ENCODE results near the gene LCAT. TPM values are rescaled to one million over a fixed set of nuclear protein-coding genes. Genes with fewer than 3 reads are reported as not detected.
"Not testable (repeated sequence)": the region's sequence is repeated elsewhere in the genome, so short reads cannot be mapped to it uniquely, and the experiment has no call there.

The LCAT gene
- total RNA-seq, 1 donor from 2014 or later = 20.3 TPM

DNA sequence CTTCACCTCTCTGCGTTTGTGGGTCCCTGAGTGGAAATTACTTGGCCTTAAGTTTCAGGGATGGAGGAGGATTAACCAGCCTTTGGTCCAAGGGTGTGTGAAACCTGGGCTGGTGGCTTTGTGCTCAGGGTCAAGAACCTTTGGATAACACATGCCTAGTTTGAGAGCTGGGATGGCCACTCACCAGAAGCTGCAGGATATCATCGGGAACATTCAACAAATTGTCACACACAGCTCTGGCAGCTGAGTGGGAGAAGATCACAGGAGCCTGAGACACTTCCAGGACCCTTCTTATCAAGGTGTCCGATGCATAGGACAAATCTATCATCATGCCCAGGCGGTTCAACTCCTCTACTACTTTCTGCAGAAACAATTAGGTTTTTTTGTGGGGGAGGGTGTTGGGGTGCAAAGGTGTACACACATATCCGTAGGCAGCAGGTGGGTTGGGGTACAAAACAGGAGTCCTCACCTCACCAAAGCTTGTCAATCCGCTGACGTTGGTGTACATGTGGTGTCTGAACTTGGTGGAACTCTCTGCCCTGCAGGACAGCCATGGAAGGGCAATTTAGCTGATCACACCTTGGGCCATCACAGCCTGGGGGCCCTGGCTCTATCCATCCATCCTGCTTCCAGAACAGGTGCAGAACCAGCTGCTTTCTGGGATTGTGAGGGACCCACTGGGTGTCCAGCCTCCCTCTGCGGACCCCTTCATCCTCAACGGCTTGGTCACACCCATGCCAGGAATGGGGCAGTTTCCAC is 33.7 kb upstream of the LCAT start:
- Mint-ChIP-seq H3K4me3 (no peak overlapping the region), H3K9me3 (no peaks in the 10 kb centered on the region), H3K27me3 (ENCODE audit: insufficient read depth) (no peaks in the 10 kb centered on the region), H3K4me1 (ENCODE audit: low read depth) (no peaks in the 10 kb centered on the region), H3K36me3 (ENCODE audit: low read depth) (no peaks in the 10 kb centered on the region), H3K27ac (no peak overlapping the region)
- intact Hi-C loops (cut with micrococcal nuclease) = no loop called here
- DNase-seq (ENCODE audit: low spot score) = no peak

DNA sequence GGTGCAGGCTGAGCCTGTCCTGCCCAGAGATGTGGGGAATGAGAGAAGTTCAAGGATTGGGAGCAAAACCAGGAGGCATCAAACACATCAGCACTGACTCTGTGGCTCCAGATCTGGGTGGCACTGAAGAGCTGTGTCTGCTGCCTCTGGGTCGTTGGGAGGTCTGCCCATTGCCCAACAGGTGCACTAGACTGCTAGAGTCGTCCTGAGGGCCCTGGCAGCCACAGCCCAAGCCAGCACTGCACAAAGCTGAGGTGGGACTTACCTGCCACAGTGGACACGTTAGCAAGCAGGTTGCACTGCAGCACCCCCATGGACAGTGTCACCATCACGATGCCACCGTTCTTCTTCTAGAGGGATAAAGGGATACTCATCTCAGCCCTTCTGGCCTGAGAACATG is 33.1 kb upstream of the LCAT start:
- no peak overlapping the region for H3K27ac Mint-ChIP-seq
- intact Hi-C loops (cut with micrococcal nuclease) = no loop called here
- no peaks in the 10 kb centered on the region for H3K4me1 Mint-ChIP-seq (ENCODE audit: low read depth)
- no peaks in the 10 kb centered on the region for H3K36me3 Mint-ChIP-seq (ENCODE audit: low read depth)
- H3K4me3 Mint-ChIP-seq = no peak overlapping the region
- DNase-seq (ENCODE audit: low spot score) = no peak
- no peaks in the 10 kb centered on the region for H3K9me3 Mint-ChIP-seq
- no peaks in the 10 kb centered on the region for H3K27me3 Mint-ChIP-seq (ENCODE audit: insufficient read depth)

DNA sequence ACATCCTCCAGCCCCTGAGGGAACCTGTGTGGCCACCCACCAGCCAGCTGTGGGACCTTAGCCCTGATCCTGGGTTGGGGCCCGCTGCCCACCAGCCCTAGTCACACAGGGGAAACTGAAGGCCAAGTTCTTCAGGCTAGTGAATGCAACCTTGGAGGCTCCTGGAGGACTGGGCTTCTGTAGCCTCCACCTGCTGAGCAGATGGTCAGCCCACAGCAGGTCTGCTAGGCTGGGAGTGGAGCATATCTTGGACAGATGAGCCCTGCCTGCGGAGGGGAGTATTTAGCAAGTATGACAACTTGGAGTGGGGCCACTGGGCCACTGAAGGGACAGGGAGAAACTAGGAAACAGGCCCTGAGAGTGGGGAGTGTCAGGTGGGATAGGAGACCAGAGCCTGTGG is 32.3 kb upstream of the LCAT start:
- no peaks in the 10 kb centered on the region for H3K27me3 Mint-ChIP-seq (ENCODE audit: insufficient read depth)

DNA sequence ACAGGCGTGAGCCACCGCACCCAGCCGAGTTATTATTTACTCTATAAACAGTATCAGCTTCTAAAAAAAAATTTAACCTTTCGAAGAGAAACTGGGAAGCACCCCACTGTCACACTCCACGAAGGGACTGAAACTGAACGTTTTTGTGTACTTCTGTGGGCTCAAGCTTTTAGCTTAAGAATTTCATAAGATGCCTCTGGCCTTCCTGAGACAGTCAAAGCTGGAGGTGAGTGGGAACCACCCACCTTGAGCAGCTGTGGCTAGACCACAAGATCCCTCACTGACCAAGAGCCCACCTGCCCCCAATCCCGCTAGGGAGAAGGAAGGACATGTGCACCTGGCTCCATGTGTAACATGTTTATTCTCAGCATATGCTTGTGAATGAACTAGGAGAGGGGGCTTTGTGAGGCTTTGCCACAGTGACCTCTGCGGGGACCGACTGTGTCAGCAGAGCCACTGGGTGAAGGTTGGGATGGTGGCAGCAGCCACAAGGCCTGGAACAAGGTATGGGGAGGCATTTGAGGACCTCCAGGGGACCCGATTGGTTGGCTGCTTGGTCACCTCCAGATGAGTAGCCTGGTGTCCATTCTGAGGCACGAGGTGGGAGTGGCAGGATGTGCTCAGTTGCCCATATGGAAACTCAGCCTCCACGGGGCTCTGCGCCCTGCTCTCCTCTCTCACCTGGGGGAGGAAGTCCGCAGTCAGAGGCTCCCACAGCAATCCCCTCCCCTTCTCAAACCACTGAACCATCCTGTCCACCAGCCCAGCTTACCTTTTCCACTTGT is 31.6 kb upstream of the LCAT start:
- H3K36me3 Mint-ChIP-seq (ENCODE audit: low read depth) = no peaks in the 10 kb centered on the region
- no peak overlapping the region for H3K4me3 Mint-ChIP-seq
- no peaks in the 10 kb centered on the region for H3K4me1 Mint-ChIP-seq (ENCODE audit: low read depth)
- intact Hi-C loops (cut with micrococcal nuclease) = no loop called here
- no peaks in the 10 kb centered on the region for H3K9me3 Mint-ChIP-seq
- no peak for DNase-seq (ENCODE audit: low spot score)
- no peaks in the 10 kb centered on the region for H3K27me3 Mint-ChIP-seq (ENCODE audit: insufficient read depth)
- no peak overlapping the region for H3K27ac Mint-ChIP-seq

More for the DNA sequence above, 32.3 kb upstream of the LCAT start:
- no peaks in the 10 kb centered on the region for H3K9me3 Mint-ChIP-seq
- DNase-seq (ENCODE audit: low spot score) = no peak
- H3K4me3 Mint-ChIP-seq = no peak overlapping the region
- H3K36me3 Mint-ChIP-seq (ENCODE audit: low read depth) = no peaks in the 10 kb centered on the region
- no peaks in the 10 kb centered on the region for H3K4me1 Mint-ChIP-seq (ENCODE audit: low read depth)
- intact Hi-C loops (cut with micrococcal nuclease) = no loop called here
- no peak overlapping the region for H3K27ac Mint-ChIP-seq

DNA sequence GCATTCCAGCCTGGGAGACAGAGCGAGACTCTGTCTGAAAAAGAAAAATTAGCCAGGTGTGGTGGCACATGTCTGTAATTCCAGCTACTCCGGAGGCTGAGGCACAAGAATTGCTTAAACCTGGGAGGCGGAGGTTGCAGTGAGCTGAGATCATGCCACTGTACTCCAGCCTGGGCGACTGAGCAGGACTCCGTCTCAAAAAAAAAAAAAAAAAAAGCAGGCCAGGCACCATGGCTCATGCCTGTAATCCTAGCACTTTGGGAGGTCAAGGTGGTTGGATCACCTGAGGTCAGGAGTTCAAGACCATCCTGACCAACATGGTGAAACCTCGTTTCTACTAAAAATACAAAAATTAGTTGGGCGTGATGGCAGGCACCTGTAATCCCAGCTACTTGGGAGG is 28.4 kb upstream of the LCAT start:
- H3K4me1 Mint-ChIP-seq (ENCODE audit: low read depth) = peaks cover 18% of the 10 kb centered on the region
- H3K36me3 Mint-ChIP-seq (ENCODE audit: low read depth); H3K9me3 Mint-ChIP-seq; H3K4me3 Mint-ChIP-seq; intact Hi-C loops (cut with micrococcal nuclease); H3K27me3 Mint-ChIP-seq (ENCODE audit: insufficient read depth); DNase-seq (ENCODE audit: low spot score); H3K27ac Mint-ChIP-seq: not testable (repeated sequence)

DNA sequence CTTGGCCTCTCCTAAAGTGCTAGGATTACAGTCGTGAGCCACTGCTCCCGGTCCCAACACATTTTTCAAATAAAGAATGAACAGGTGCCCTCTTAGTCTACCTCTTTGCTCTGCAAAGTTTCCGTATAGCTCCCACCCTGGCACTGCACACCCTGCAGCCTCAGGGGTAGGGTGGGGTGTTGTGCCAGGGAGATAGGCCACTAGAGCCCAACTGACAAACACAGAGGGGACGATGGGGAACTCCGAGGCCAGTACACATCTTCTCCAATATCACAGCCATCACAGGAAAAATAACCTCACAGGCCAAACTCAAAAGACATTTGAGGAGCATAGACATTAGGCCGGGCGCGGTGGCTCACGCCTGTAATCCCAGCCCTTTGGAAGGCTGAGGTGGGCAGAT is 27.2 kb upstream of the LCAT start:
- DNase-seq (ENCODE audit: low spot score) = no peak
- intact Hi-C loops (cut with micrococcal nuclease) = no loop called here
- no peak overlapping the region for H3K27ac Mint-ChIP-seq
- no peaks in the 10 kb centered on the region for H3K27me3 Mint-ChIP-seq (ENCODE audit: insufficient read depth)
- no peaks in the 10 kb centered on the region for H3K9me3 Mint-ChIP-seq
- peak overlapping the region; percentile 30 for H3K4me3 Mint-ChIP-seq
- H3K4me1 Mint-ChIP-seq (ENCODE audit: low read depth) = peaks cover 29% of the 10 kb centered on the region
- H3K36me3 Mint-ChIP-seq (ENCODE audit: low read depth) = peaks cover 1% of the 10 kb centered on the region

DNA sequence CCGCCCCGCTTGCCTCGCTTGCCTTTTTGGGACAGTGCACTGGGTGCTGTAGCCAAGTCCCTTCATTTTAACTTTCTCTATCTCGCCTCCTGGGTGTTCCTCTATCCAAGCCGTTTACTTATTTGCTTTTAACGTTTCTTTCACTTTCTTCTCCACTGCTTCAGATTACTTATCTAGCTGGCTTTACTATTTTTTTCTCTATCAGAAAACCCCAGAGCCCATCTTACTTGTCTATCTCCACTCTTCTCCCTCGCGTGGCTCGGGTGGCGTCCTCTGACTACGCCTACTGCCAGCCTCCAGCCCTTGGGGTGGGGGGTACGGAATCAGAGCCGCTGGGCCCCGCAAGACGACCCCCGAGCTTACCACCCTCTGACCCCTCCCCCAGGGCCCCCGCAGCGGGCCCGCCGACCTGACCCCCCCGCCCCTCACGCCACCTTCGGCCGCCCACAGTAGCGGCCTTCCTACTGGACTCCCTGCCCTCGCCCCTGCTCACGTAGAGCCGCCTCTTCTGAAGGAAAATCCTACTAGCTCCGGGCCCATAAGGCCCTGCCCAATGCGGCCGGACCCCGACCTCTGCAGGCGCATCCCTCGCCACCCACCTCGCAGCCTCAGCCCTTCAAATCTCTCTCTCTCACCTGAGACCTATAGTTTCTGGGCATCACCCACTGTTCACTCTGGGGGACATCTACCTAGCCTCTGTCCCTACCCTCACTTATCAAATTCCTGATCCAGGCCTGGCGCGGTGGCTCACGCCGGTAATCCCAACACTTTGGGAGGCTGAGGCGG is 25.5 kb upstream of the LCAT start:
- H3K4me1 Mint-ChIP-seq (ENCODE audit: low read depth) = peaks cover 40% of the 10 kb centered on the region
- peak overlapping the region; percentile 91 for H3K27ac Mint-ChIP-seq
- DNase-seq (ENCODE audit: low spot score) = no peak
- peaks cover 1% of the 10 kb centered on the region for H3K36me3 Mint-ChIP-seq (ENCODE audit: low read depth)
- no peaks in the 10 kb centered on the region for H3K27me3 Mint-ChIP-seq (ENCODE audit: insufficient read depth)
- H3K9me3 Mint-ChIP-seq = no peaks in the 10 kb centered on the region
- intact Hi-C loops (cut with micrococcal nuclease) = loop anchor here (2.0 kb wide), 2 partner anchors 163 to 251 kb away; partner anchors contain the start of genes GFOD2, RANBP10 and TSNAXIP1
- peak overlapping the region; percentile 82 for H3K4me3 Mint-ChIP-seq

DNA sequence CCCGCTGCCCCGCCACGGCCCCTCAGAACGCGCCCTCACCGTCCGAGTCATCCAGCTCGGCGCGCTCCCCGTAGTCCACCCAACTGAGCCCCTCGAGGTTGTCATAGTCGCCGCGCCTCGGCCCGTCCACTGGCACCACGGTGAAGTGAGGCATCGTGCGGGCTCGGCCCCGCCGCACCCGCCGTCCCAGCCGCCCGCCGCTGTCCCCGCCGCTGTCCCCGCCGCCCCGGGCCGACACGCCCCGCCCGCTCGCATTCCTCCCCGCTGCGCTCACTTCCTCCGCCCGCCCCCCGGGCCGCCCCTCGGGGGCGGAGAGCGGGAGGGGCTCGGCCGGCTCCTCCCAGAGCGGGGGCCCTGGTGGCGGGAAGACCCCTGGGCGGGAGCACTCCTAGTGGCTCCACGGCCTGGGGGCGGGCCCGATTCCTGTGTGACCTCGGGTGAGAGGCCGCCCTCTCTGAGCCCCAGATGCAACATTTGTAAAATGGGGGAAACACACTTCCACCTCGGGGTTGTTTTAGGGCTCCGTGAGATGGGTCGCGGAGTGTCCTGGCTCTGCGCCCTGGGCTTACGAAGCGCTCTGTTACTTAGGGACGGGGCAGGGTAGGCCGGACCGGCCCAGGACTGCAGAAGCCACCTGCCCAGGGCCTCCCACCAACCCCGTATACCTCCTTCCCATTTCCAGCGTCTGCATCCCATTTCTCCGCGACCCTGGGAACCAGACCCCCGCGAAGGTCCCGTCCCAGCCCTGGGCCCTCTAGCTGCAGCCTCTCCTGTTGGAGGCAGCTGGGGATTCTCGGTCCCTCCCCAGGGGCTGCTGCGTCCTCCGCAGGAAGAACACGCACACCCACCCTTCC is 24.7 kb upstream of the LCAT start, which contains the start of gene SLC12A4:
Gene SLC12A4, minus strand, starts transcription at position 238 of the 854 bp plus-strand sequence. Its CDS starts 84 bp downstream, at position 154.
- Mint-ChIP-seq H3K9me3 (no peaks in the 10 kb centered on the region), H3K36me3 (ENCODE audit: low read depth) (peaks cover 1% of the 10 kb centered on the region), H3K4me3 (peak within 1 kb of the TSS; percentile 99), H3K4me1 (ENCODE audit: low read depth) (peaks cover 40% of the 10 kb centered on the region), H3K27me3 (ENCODE audit: insufficient read depth) (no peaks in the 10 kb centered on the region), H3K27ac (peak within 1 kb of the TSS; percentile 96)
- DNase-seq (ENCODE audit: low spot score) = peak; percentile 89
- intact Hi-C loops (cut with micrococcal nuclease) = loop anchor here (1.0 to 2.0 kb wide), 10 partner anchors 16 to 250 kb away; partner anchors contain the start of genes DDX28, DUS2, EDC4 and GFOD2

DNA sequence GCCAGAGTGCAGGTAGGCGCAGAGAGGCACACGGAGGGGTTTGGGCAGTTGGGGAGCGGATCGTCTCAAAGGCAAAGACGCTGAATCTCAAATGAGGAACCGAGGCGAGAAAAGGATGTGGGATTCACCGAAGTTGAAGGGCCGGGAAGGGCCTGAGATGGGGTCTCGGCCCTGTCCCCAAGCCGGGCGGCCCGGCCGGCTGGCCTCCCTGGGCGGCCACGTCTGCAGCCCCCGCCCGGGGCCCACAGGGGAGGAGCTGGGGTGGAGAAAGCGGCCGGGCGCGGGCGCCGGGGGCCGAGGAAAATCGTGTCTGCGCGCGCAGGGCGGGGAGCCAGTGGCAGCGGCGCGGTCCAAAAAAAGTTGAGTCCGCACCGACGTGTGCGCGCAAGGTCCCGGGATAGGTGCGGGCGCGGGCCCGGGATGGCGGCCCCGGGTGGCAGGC is 24.1 kb upstream of the LCAT start:
- peak overlapping the region; percentile 99 for H3K4me3 Mint-ChIP-seq
- H3K36me3 Mint-ChIP-seq (ENCODE audit: low read depth) = peaks cover 1% of the 10 kb centered on the region
- DNase-seq (ENCODE audit: low spot score) = peak; percentile 33
- no peaks in the 10 kb centered on the region for H3K27me3 Mint-ChIP-seq (ENCODE audit: insufficient read depth)
- intact Hi-C loops (cut with micrococcal nuclease) = loop anchor here (1.0 to 2.0 kb wide), 10 partner anchors 16 to 249 kb away; partner anchors contain the start of genes DDX28, DUS2, EDC4 and GFOD2
- H3K9me3 Mint-ChIP-seq = no peaks in the 10 kb centered on the region
- peak overlapping the region; percentile 96 for H3K27ac Mint-ChIP-seq
- H3K4me1 Mint-ChIP-seq (ENCODE audit: low read depth) = peaks cover 41% of the 10 kb centered on the region

DNA sequence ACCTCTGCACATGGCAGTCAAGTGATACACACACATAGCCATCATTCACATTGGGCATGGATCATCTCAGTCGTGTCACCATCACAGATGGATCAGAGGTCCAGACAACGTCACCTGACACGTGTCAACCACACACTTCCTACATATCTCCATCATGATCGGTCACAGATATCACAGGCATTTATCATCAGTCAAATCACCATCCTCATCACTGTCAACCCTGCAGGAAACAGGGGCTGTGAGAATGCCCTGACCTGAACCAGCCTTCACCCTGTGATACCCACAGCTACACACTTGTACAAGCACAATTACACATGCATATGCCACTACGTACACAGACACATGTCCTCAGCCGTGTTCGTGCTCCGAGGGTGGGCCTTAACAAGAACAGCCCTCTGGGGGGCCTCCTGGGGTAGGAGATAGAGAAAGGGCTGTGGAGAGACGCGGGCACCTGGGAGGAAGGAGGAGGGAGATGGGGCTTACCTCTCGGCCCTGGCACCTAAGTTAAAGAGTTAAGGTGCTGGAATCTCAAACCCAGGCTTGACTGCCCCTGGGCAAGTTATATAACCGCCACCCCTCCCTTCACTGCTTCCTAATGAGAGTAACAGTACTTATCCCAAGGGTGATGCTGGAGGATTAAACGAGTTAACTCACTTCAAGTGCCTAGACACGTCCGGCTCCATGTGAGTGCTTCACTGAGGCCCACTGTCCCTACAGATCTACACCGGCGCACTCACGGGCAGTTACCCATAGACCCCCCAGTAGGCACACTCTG is 23.4 kb upstream of the LCAT start:
- Mint-ChIP-seq H3K4me3 (peak overlapping the region; percentile 99), H3K27me3 (ENCODE audit: insufficient read depth) (no peaks in the 10 kb centered on the region), H3K36me3 (ENCODE audit: low read depth) (peaks cover 7% of the 10 kb centered on the region), H3K27ac (peak overlapping the region; percentile 96), H3K9me3 (no peaks in the 10 kb centered on the region), H3K4me1 (ENCODE audit: low read depth) (peaks cover 47% of the 10 kb centered on the region)
- no peak for DNase-seq (ENCODE audit: low spot score)
- intact Hi-C loops (cut with micrococcal nuclease) = no loop called here

DNA sequence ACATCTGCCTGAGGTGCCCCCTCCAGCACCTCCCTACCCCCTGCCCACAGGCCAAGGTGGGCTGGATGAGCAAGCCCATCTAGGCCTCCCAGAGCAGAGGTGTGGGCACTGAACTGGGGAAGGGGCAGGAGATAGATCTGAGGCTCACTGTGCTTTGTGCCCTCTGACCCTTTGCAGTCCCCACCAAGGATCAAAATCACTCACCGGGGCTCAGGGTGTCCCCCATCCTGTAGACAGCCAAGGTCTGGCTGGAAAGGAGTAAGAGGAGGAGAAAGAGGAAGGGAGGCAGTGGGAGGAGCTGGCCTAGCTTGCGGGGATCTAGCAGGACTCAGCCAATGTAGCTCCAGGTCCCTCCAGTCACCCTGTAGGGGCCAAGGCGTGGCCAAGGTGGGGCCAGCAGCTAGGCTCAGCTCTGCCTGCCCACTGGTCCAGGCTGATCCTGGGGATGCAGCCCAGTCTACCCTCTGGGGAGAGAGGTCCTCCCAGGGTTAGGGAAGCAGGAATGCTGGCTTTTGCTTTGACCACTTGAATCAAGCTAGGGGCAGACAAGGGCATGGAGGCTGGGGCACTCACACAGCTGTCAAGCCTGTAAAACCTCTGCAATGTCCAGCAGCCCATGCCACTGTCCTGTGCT is 22.7 kb upstream of the LCAT start:
- DNase-seq (ENCODE audit: low spot score) = no peak
- Mint-ChIP-seq H3K4me3 (peak overlapping the region; percentile 99), H3K27me3 (ENCODE audit: insufficient read depth) (no peaks in the 10 kb centered on the region), H3K4me1 (ENCODE audit: low read depth) (peaks cover 47% of the 10 kb centered on the region), H3K27ac (peak overlapping the region; percentile 86), H3K36me3 (ENCODE audit: low read depth) (peaks cover 13% of the 10 kb centered on the region), H3K9me3 (no peaks in the 10 kb centered on the region)
- intact Hi-C loops (cut with micrococcal nuclease) = no loop called here

Measured in activated T-helper 1 cell treated with anti-CD3 and anti-CD28 coated beads, Interleukin-12 subunit alpha, Interleukin-12 subunit beta, Interleukin-2, Interleukin-4 antibody, amounts not matched to agents 30 ng/mL and 10 ng/mL and 1 ng/mL, durations not matched to agents 14 hours and 24 hours and 36 hours (primary cell).